HG02885 (cell line): ENCODE data around the gene ERGIC1.

Experiments used
- ATAC-seq: cut with Tn5 transposase; IDR thresholded peaks from one replicate; pipeline ENCODE4 v1.9.1; 2021; ENCODE audit warnings: mild to moderate bottlenecking; ENCODE audit not compliant: unreplicated experiment, poor library complexity

Gene ERGIC1

DNA sequence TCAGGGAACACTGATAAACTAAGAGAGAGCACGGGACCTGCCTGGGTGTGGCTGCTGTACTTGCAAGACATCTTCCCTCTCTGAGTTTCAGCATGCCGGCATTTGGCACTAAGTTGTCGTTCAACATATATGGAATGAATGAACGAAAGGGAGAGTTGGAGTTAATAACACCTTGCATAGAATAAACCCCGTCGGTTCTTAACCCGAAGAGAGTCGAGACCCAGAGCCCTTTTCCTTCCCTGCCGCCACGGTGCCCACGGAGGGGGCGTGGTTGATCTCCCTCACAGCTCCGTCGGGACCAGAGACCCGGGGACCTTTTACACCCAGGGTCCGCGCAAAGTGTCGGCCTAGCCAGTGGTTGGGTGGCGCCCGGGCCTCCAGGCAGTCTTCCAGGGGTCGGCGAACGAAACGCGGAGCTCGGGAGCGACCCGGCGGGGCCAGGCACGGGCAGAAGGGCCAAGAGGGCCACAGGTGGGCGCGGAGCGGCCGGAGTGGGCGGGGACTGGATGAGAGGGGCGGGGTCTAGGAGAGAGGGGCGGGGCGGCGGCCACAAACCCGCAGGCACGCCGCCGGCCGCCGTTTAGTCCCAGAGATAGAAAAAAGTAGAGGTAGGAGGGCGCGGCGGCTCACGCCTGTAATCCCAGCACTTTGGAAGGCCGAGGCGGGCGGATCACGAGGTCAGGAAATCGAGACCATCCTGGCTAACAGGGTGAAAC, 124.4 kb downstream of the ERGIC1 start:
- peak; percentile 71 for ATAC-seq

DNA sequence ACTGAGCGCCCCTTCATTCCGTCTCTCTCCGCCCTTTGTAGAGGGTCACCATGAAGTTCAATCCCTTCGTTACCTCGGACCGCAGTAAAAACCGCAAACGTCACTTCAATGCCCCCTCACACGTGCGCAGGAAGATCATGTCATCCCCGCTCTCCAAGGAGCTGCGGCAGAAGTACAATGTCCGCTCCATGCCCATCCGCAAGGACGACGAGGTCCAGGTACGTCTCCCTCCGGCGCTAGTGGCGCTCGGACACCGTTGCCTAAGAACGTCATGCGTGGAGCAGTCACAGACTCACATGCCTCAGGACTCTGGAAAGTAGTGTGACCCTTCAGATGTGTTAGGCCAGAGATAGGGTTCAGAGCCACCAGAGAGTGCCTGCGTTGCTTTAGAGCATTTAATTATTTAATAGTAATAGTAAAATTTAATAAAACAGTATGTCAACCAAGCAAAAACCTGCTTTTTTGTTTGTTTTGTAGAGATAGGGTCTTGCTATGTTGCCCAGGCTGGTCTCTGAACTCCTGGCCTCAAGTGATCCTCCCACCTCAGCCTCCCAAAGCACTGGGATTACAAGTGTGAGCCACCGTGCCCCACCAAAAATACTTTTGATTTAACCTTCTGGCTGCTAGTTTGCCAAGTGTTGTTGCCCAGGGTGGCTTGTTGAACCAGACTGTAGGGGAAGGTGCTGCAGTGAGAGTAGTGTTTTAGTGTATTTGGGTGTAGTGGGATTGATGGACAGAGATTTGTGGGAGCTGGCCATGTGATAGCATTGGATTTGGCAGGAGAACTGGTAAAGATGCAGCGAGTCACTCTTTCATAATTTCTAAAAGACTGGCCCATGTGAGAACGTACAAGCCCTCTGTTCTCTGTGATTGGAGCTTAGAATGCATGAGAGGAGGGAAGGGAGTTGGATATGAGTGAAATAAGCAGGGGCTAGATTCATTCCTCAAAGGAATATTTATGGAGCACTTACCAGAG, 126.1 kb downstream of the ERGIC1 start:
- ATAC-seq = no peak

DNA sequence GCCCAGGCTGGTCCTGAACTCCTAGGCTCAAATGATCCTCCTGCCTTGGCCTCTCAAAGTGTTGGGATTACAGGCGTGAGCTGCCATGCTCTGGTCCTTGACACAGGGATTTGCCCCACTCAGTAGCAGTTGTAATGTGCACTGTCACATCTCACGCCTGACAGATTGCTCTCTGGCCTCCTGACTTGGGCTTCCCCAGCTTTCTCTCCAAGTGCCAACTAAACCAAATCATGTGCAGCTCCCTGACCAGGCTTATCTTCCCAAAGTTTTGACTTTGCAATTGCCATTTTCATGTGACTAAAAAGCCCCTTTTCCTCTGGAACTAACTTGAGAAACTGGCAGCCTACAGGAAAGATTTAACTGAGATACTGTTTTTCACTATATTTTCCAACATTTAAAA, 135.9 kb downstream of the ERGIC1 start:
- ATAC-seq = no peak

DNA sequence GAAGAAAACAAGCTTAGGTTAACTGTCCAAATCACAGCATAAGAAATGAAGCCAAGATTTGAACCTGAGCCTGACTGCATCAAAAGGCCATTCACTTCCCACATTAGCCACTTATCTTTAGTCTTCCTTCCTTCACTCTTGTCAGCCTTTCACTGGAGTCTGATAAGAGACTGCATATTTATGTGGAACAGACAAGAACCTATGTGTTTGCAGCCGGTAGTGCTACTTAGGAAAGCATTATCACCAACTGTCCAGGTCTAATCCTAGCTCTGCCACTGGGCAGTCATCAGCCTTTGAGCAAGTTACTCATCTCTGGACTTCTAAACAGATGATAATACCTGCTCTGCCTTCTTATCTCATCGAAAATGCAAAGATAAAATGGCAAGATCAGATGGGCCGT, 137.4 kb downstream of the ERGIC1 start:
- ATAC-seq = no peak

DNA sequence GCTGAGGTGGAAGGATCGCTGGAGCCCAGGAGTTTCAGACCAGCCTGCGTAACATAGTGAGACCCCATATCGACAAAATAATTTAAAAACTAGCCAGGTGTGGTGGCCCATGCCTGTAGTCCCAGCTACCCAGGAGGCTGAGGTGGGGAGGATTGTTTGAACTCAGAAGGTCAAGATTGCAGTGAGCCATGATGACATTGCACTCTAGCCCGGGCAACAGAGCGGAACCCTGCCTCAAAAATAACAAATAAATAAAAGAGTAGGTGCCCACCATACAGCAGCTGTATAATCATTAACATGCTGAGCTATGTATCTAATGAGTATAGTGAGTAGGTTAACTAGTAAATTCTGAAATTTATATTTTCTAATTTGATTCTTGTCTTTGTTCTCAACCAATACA, 138.5 kb downstream of the ERGIC1 start:
- ATAC-seq = no peak

DNA sequence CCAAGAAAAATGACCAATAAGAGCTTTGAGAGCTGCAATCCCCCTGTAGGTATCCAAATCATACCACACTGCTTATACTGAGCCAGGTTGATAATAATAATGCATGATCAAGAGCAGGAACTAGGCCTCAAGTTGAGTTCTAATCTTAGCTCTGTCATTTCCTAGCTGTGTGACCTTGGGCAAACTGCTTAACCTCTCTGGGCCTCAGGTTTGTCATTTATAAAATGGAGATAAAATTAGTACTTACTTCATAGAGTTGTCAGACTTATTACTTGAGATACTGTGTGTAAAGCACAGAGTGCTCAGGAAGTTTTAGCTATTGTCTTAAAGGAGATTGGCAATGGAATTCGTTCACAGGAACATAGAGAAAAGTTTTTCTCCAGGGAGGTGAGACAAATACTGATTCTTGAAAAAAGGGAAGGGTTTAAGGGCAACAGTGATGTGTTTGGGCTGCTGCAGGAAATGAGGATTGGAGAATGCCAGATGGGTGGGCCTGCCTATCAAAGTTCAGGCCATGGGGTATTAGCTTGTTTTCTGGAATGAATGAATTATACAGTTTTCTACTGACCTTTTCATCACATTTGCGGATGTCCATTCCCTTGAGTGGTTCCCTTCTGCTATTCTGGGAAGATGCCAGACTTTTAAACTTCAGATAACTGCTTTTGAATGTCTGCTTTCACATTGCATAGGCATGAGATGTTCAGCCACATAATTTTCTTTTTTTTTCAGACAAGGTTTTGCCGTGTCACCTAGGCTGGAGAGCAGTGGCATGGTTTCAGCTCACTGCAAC, 139.3 kb downstream of the ERGIC1 start:
- ATAC-seq = no peak

DNA sequence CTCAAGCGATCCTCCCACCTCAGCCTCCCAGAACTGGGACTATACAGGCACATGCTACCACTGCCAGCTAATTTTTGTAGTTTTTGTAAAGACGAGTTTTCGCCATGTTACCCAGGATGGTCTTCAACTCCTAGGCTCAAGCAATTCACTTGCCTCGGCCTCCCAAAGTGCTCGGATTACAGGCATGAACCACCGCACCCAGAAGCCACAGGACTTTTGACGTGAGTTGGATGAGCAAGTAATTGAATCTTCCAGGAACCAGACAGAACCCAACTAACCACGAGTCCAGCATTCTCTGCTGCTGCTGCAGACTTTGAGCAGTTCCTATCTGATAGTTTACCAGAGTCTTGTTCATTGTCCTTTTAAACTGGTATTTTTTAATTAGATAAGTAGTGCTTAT, 139.9 kb downstream of the ERGIC1 start:
- no peak for ATAC-seq

DNA sequence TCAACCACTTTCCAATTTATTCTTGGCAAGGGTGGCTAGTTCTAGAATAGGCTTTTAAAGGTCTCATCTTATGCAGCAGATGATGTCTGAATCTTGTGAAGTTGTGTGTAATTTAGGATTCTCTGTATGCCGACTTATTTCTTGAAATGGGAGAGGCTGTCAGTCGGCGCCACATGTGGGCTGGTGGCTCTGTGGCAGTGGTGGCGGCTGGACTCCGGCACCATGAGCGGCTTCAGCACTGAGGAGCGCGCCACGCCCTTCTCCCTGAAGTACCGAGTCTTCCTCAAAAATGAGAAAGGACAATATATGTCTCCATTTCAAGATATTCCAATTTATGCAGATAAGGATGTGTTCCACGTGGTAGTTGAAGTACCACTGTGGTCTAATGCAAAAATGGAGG, 141.2 kb downstream of the ERGIC1 start:
- ATAC-seq = no peak

DNA sequence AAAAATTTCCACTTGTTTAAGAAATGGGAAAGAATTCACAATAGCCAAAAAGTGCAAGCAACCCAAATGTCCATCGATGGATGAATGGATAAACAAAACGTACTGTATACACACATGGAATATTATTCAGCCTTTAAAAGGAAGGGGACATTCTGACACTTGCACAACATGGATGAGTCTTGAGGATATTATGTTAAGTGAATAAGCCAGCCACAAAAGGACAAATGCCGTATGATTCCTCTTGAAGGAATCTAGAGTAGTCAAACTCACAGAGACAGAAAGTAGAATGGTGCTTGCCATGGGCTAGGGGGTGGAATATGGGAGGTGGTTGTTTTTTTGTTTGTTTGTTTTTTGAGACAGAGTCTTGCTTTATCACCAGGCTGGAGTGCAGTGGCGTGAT, 145.7 kb downstream of the ERGIC1 start:
- ATAC-seq = no peak

DNA sequence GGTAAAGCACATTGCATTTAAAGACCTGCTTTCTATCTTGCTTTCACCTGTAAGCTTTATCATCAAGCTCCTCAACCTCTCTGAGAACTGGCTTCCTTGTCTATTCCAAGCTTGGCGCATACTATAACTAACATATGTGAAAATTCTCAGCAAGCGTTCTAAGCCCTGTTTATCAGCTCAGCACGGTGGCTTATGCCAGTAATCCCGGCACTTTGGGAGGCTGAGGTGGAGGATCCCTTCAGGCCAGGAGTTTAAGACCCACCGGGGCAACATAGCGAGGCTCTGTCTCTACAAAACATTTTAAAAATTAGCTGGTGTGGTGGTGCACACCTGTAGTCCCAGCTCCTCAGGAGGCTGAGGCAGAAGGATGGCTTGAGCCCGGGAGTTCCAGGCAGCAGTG, 147.9 kb downstream of the ERGIC1 start:
- ATAC-seq = no peak

DNA sequence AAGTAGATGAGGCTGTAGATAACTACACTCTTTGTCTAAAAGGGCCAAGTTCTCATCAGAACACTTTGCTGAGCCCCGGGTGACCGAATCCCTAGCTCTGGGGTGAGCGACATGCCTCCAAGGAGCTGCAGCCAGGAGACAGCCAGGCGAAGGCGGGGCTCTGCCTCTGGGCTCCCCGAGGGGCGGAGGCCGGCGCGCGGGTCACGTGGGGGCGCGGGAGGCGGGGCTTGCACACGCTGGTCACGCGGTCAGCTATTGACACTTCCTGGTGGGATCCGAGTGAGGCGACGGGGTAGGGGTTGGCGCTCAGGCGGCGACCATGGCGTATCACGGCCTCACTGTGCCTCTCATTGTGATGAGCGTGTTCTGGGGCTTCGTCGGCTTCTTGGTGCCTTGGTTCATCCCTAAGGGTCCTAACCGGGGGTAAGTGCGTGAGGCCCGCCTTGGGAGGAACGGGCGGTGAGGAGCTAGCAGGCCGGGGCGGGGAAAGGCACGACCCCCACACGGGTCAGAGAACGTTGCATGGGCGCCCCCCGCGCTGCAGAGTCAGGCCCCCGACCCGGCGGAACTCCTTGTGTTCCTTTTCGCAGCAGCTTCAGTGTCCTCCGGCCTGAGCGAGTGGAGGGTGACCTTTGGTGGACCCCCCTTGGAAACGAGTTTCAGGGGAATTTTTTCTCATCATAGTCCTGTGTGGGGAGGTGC, 149.6 kb downstream of the ERGIC1 start, which contains the start of gene ATP6V0E1:
ATP6V0E1 (plus strand) TSS at position 230 of the 702 bp plus-strand sequence; CDS start at position 320, 90 bp downstream.
- peak; percentile 93 for ATAC-seq

DNA sequence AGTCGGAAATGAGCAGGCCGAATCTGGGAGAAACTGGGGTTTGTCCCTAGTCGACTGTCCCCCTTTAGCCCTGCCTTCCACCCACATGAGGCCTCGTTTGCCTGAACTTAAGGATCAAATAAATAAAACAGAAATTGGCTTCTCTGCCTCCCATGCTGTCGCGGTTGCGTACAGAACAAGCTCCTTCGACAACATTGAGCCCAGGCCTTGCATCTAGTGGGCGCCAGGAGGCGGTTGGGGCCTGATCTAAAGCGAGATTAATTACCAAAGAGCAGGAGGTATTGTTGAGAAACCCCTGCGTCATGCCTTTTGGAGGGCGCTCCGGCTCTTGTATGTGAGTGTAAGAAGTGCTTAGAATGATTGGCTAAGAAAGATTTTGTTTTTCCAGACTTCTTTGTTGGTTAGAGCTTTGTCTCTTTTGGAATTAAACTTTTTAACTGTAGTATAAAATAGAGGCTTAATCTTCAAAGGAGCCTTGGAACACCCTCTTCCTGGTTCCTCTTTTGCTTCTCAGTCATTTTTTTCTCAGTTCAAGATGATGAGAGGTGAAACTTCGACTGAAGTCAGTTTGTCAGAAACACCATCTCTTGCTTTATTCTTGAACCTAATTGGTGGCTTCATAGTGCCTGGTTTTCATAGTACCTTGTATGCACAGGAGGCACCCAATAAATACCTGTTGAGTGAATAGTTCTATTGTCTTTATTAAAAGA, 150.3 kb downstream of the ERGIC1 start:
- ATAC-seq = peak; percentile 56

DNA sequence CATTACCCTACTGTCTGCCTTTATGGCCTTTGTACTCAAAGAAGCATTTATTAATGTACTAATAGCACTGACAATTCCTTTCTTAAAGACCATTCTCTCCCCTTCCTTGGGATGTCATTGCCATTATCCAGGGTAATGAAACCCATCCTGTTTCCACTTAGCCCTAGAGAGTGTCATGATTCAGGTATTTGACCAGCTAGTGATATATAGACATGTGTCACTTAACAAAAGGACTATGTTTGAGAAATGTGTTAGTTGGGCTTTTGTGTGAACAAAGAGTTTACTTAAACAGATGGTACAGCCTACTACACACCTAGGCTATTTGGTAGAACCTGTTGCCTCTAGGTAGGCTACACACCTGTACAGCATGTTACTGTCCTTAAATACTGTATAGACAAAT, 151.5 kb downstream of the ERGIC1 start:
- no peak for ATAC-seq

DNA sequence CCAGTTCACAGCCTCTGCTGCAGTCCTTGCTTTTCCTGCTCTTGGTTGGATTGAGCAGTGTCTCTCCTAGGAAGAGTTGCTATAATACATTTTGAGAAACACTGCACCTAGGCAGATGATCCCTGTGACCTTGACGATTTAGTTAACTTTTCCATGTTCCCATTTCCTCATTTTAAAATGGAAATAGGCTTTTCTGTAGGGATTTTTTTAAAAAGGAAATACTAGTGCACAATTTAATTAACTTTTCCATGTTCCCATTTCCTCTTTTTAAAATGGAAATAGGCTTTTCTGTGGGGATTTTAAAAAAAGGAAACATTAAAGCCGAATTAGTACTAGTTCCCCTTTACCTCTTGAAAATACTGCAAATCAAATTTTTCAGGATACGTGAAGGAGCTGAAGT, 154.2 kb downstream of the ERGIC1 start:
- no peak for ATAC-seq

DNA sequence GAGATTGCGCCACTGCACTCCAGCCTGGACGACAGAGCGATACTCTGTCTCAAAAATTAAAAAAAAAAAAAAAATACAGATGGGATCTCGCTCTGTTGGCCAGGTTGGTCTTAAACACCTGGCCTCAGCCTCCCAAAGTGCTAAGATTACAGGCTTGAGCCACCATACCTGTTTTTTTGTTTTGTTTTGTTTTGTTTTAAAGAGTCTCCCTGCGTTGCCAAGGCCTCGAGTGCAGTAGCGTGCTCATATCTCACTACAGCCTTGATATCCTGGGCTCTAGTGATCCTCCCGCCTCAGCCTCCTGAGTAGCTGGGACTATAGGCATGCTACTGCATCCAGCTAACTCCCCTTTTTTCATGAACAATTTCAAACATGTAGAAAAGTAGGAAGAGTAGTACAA, 156.7 kb downstream of the ERGIC1 start:
- no peak for ATAC-seq

DNA sequence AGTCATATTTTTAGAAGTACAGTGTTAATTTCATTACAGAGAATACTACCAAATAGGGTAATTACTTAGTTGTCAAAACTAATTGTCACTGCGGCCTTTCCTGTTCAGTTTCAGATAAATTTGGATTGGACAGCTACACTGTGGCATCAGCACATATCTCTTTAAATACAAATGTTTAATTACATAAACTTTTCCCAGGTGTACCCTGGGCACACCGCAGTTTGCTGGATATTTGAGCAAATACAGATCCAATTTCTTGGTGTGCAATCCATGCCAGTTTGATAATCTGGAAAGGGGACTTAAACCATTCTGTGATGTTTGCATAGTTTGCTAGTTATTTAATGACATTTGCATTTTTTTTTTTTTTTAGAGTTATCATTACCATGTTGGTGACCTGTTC, 160.4 kb downstream of the ERGIC1 start:
- ATAC-seq = no peak

DNA sequence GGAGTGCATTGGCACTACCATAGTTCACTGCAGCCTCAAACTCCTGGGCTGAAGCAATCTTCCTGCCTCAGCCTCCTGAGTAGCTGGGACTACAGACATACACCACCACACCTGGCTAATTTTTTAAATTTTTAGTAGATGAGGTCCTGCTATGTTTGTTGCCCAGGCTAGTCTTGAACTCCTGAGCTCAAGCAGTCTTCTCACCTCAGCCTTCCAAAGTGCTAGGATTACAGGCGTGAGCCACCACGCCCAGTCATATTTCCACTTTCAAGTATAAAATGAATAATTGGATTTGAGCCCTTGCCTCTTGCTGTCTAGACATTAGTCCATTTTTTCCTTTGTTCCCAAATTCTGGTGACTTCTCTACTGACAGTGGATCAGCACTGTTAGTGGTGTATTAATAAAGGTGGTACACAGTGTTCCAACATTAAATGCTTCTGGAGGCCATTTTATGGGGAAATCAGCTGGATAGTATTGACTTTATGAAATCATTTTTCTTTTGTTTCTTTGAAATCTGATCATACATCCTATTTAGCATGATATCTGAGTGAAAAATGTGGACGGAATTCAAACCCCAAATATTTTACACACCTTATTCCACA, 165.4 kb downstream of the ERGIC1 start:
- ATAC-seq = no peak

DNA sequence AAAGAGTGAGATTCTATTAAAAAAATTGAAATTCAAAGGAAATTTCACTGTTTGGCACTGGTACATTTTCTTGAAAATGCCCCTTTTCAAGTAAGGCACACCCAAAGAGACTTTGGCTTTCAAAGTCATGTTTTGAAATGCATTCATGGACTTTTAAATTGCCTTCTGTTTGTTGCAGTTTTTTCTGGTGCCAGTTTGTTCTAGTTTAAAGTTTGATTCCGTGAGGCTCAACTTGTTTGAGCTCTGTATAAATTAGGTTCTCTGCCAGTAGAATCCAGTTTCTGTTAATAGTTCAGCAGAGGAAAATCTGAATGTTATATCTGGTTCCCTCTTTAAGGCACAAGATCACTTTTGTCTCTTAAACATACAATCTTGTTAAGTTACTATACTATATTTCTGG, 165.9 kb downstream of the ERGIC1 start:
- ATAC-seq = no peak

DNA sequence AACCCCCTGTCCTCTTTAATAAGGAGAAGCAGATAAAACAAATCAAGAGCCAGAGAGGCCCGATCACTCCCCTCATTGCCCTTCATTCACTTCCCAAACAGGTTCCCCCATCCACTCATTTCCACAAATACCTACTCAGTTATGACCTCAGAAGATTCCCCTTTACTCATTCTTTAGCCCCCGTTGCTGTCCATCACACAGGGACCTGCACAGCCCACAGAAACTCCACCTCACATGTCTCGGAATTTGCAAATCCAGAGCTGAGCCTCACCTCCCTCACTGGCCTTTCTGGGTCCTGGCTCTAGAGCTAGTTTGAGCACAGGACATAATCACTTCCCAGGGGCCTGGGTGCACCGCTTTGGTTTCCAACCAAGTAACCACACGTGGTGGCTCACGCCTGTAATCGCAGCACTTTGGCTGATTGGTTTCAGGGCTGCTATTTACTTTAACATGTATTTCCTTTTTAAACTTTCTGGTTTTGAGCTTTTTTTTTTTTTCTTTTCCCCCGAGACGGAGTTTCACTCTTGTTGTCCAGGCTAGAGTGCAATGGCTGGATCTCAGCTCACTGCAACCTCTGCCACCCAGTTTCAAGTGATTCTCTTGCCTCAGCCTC, 167.3 kb downstream of the ERGIC1 start:
- peak; percentile 86 for ATAC-seq
